AG04449 (cell line): ENCODE measurements around the gene AFG3L2.

Source experiments
- CTCF ChIA-PET: fragments of 350-600 bp; formaldehyde crosslinking; extraction: SDS; loops from one replicate; lab custom pipeline; 2021; ENCODE audit warnings: antibody characterized with exemption; lab: Yijun Ruan, JAX
- POLR2A ChIA-PET: fragments of 400-600, 350-600 bp; formaldehyde crosslinking; extraction: SDS; loops from one replicate; lab custom pipeline; 2020; ENCODE audit warnings: antibody characterized with exemption, inconsistent platforms; lab: Yijun Ruan, JAX
- DNase-seq: peaks from one replicate; pipeline ENCODE4 v3.0.0-alpha.2; 2010; ENCODE audit warnings: low read depth, low spot score
- H3K4me3 ChIP-seq: 2 replicates; pipeline ENCODE4 v1.5.1; 2011; ENCODE audit warnings: low read depth, mild to moderate bottlenecking, control low read depth, low read length
- TF ChIP-seq, protein P1 (sequence below): IDR thresholded peaks from one replicate; pipeline ENCODE4 v1.5.1; 2011; ENCODE audit warnings: mild to moderate bottlenecking, moderate library complexity, low read length, control low read depth, inconsistent platforms; ENCODE audit not compliant: insufficient read depth; ENCODE audit errors: missing control alignments

Gene AFG3L2

DNA sequence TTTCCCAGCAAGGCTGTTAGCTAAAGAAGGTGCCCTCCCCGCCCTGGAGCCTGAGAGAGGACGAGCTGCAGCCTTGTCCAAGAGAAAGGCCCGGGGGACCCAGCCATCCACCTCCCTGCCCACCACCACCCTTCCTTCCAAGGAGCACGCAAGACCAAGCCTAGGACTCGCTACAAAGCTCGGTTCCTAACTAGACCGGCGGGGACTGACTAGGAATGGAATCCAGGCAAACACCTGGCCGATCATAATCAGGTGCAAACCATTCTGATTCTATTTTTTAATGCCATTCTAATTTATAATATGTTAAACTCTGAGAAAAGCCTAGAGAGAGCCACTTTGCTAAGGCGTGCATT lies 88.6 kb downstream of the AFG3L2 start:
- DNase-seq, result no peak
- H3K4me3 ChIP-seq, result peak overlapping the region; percentile 60
- ChIA-PET CTCF (interaction anchor here (0.8 to 5.2 kb wide), 6 partner anchors 9 to 89 kb away, joined by 3 to 27 read pairs (median 10); partner anchors contain the start of gene AFG3L2), POLR2A (interaction anchor here (1.0 to 4.3 kb wide), 10 partner anchors 8 to 334 kb away, joined by 3 to 69 read pairs (median 5); partner anchors contain the start of genes AFG3L2 and TUBB6)
- TF ChIP-seq, protein P1, sequence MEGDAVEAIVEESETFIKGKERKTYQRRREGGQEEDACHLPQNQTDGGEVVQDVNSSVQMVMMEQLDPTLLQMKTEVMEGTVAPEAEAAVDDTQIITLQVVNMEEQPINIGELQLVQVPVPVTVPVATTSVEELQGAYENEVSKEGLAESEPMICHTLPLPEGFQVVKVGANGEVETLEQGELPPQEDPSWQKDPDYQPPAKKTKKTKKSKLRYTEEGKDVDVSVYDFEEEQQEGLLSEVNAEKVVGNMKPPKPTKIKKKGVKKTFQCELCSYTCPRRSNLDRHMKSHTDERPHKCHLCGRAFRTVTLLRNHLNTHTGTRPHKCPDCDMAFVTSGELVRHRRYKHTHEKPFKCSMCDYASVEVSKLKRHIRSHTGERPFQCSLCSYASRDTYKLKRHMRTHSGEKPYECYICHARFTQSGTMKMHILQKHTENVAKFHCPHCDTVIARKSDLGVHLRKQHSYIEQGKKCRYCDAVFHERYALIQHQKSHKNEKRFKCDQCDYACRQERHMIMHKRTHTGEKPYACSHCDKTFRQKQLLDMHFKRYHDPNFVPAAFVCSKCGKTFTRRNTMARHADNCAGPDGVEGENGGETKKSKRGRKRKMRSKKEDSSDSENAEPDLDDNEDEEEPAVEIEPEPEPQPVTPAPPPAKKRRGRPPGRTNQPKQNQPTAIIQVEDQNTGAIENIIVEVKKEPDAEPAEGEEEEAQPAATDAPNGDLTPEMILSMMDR, result no peak

DNA sequence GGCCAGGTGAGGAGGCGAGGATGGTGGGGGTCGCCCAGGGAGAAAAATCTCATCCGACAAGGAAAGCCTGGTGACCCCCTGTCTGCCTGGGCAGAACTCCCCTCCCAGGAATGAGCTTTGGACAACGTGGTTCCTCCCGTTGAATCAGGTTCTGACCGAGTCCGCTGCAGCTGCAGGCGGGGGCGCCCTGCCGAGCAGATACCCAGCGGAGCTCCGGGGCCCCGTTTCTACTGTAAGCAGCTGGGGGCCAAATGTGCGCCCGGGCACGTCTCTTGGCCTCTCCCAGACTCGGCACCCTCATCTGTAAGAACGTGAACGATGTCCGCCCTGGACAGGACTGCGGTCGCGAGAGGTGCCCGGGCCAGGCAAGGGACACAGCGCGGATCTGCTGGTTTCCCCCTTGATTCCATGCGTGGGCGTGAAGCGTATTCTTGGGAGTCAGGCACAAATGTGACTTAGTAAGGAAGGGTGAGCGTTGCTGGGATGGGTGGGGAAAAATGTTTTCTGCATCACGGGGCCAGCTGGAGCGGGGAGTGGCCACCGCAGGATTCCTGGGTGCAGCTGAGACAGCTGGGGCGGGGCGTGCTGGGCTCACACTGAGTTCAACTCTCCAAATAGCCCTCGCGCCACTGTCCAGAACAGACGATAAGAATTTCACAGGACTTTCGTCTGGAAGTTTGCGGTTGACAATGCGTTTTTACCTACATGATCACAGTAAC lies 89.2 kb downstream of the AFG3L2 start:
- peak; percentile 87 for DNase-seq
- TF ChIP-seq, protein P1, result peak; percentile 12
- H3K4me3 ChIP-seq, result peak overlapping the region; percentile 60
- ChIA-PET CTCF (interaction anchor here (0.8 to 5.2 kb wide), 9 partner anchors 9 to 89 kb away, joined by 3 to 27 read pairs (median 5); partner anchors contain the start of genes AFG3L2 and TUBB6), POLR2A (interaction anchor here (1.0 to 4.3 kb wide), 10 partner anchors 9 to 334 kb away, joined by 3 to 69 read pairs (median 5); partner anchors contain the start of genes AFG3L2 and TUBB6)

DNA sequence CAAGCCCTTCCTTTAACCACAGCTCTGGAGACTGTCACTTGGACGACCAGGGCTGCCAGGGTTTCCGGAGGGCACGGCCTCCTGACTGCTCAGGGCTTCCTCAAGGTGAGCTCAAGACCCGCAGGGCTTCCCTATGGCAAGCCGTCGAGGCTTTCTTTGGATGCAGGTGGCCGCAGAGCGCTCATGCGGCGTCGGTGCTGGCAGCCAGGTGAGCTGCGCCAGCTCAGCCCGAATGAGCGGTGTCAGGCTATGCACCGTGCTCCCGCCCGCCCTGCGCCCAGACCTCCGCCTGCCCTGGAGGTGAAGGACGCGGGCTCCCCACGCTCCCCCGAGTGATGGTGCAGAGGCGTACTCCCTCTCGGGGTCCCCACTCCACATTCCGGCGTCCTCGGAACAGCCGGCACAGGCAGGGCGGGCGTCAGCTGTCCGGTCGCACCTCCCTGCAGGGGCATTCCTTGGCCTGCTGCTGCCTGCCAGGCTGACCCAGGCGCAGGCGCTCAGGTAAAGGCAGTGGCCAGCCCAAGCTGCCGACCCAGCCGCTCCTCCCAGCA lies 89.8 kb downstream of the AFG3L2 start:
- ChIA-PET POLR2A (interaction anchor here (1.0 to 4.3 kb wide), 7 partner anchors 8 to 333 kb away, joined by 3 to 69 read pairs (median 7); partner anchors contain the start of gene TUBB6), CTCF (interaction anchor here (1.1 to 5.2 kb wide), 8 partner anchors 8 to 90 kb away, joined by 3 to 27 read pairs (median 8); partner anchors contain the start of genes AFG3L2 and TUBB6)
- DNase-seq, result no peak
- TF ChIP-seq, protein P1, result no peak
- peak overlapping the region; percentile 60 for H3K4me3 ChIP-seq

GRCh38 chr18:12283666-12284065 lies 93.4 kb downstream of the AFG3L2 start:
- ChIA-PET POLR2A (interaction anchor here (4.7 kb wide), 1 partner anchor 26 kb away, joined by 50 read pairs; the partner anchor contains the start of gene TUBB6), CTCF (interaction anchor here (1.1 to 5.7 kb wide), 7 partner anchors 11 to 378 kb away, joined by 3 to 32 read pairs (median 5); no protein-coding TSS in a partner anchor)
- no peak for DNase-seq
- TF ChIP-seq, protein P1, result no peak
- H3K4me3 ChIP-seq, result no peak overlapping the region

GRCh38 chr18:12283256-12283655 lies 93.8 kb downstream of the AFG3L2 start:
- H3K4me3 ChIP-seq, result no peak overlapping the region
- ChIA-PET POLR2A (interaction anchor here (1.3 to 4.7 kb wide), 5 partner anchors 12 to 94 kb away, joined by 3 to 50 read pairs (median 4); partner anchors contain the start of genes AFG3L2 and TUBB6), CTCF (interaction anchor here (0.9 to 5.7 kb wide), 12 partner anchors 11 to 378 kb away, joined by 3 to 32 read pairs (median 3); partner anchors contain the start of gene AFG3L2)
- TF ChIP-seq, protein P1, result peak; percentile 19
- DNase-seq, result no peak
